Adrenal gland (tissue), 12 donors: ENCODE measurements around the gene NTSR2. TPM values are rescaled to one million over a fixed set of nuclear protein-coding genes. Genes with fewer than 3 reads are reported as not detected.

Experiments
- DNase-seq, 7 donors: peaks; one replicate each; pipeline ENCODE4 v3.0.0-alpha.2; 2019 to 2020
- H3K27ac ChIP-seq, 5 donors: fragments of 200-600 bp; sonication (generic) in 4 of 5; 1 replicate in 3 of 5; 2 replicates in 2 of 5; pipeline versions ENCODE4 v1.5.1 to v1.8.0; 2016 to 2020; ENCODE audit warnings: mild to moderate bottlenecking in 1 of 5
- H3K27me3 ChIP-seq: fragments of 200-600 bp; 2 replicates; pipeline ENCODE4 v1.8.0; 2021
- H3K36me3 ChIP-seq, 2 donors: fragments of 200-600 bp; replicated peaks in 1 of 2; 1 replicate in 1 of 2; 2 replicates in 1 of 2; pipeline versions ENCODE4 v1.5.1 to v1.8.0; 2018 to 2022
- H3K4me1 ChIP-seq, 2 donors: fragments of 200-600 bp; replicated peaks in 1 of 2; 1 replicate in 1 of 2; 2 replicates in 1 of 2; pipeline versions ENCODE4 v1.5.1 to v1.8.0; 2018 to 2021
- H3K4me3 ChIP-seq, 4 donors: fragments of 200-600 bp; sonication (generic) in 3 of 4; one replicate each; pipeline ENCODE4 v1.5.1; 2016 to 2018
- H3K9me3 ChIP-seq, 3 donors: fragments of 200-600 bp; sonication (generic) in 1 of 3; replicated peaks in 1 of 3; 1 replicate in 2 of 3; 2 replicates in 1 of 3; pipeline versions ENCODE4 v1.5.1 to v1.8.0; 2016 to 2021
- CTCF ChIP-seq, 6 experiments: fragments of 450-650 bp in 4 of 6; fragments of 200-600 bp in 2 of 6; sonication (generic) in 1 of 6; IDR thresholded peaks; 1 replicate in 5 of 6; 2 replicates in 1 of 6; pipeline versions ENCODE4 v1.5.1 to v1.8.0; 2016 to 2021; ENCODE audit warnings: antibody characterized with exemption in 6 of 6, mild to moderate bottlenecking in 2 of 6, moderate library complexity in 1 of 6
- POLR2A ChIP-seq, 2 donors: fragments of 450-650 bp; IDR thresholded peaks; one replicate each; pipeline ENCODE4 v1.6.1; 2017; ENCODE audit warnings: antibody characterized with exemption in 2 of 2, mild to moderate bottlenecking in 2 of 2, moderate library complexity in 1 of 2
- WGBS, 4 donors: extraction: QIAGEN DNeasy Blood & Tissue Kit in 2 of 4; methylation state at CpG; one replicate each; pipeline versions ENCODE4 v1.1.5 to v1.1.7; 2013 to 2017; 5-methylcytosine and 5-hydroxymethylcytosine counted together
- intact Hi-C, 2 donors: fragments of 100-400 bp; cut with DNase I; formaldehyde crosslinking; loops; one replicate each; pipeline versions ENCODE4 v1.14.1 to v1.15.0; 2022 to 2023
- polyA plus RNA-seq, 3 donors: library from polyadenylated mRNA; stranded (reverse); fragments of 200-250 nt in 2 of 3; fragments of 350-450 nt in 1 of 3; fragmentation: Illumina TruSeq in 1 of 3; extraction: RNeasy Lipid Tissue Mini Kit (QIAGEN cat#74804) in 1 of 3; gene quantifications; one replicate each; pipeline ENCODE4 v1.2.3, GENCODE V29; 2013 to 2014
- total RNA-seq, 9 donors: library from RNA; depleted of rRNA in 4 of 9; stranded (reverse); fragments of >200 nt in 4 of 9; fragments of 120-200 nt in 1 of 9; fragmentation: NEBNext Ultra II Directional in 1 of 9; extraction: Animal tissue kit (Norgen Biotek cat#: 25700) in 1 of 9; gene quantifications; one replicate each; pipeline versions ENCODE4 v1.1.0 to v1.2.4, GENCODE V29; 2013 to 2023
- donor health status: healthy with polysubstance abuse.
- donor health status: Bipolar disorder and iron deficiency.
- donor health status: DM: yes; HTN: yes; CAD: no.
- donor health status: DM: no; HTN: no; CAD: no.
- donor health status: DM: no; HTN: no; CAD: no.
- donor health status: DM: yes; HTN: yes; CAD: no.

The NTSR2 gene
- total and polyA plus RNA-seq, 12 donors: 0.06 to 10.3 (median 1.1) TPM

GRCh38 chr2:11631462-11631861, 38.5 kb downstream of the NTSR2 start:
- 84 to 95% (median 94%) methylated on average over 7 of the region's 7 CpGs for WGBS, 4 donors
- TF ChIP-seq CTCF (IDR thresholded peaks at IDR 0.05): no peak
- TF ChIP-seq POLR2A (IDR thresholded peaks at IDR 0.05): no peak

GRCh38 chr2:11630855-11631254, 39.1 kb downstream of the NTSR2 start:
- WGBS, 4 donors: 86 to 94% (median 92%) methylated on average over 4 of the region's 4 CpGs
- Histone ChIP-seq H3K4me3 (no peak overlapping the region), H3K27ac (no peak overlapping the region), H3K36me3 (no peaks in the 10 kb centered on the region), H3K27me3 (no peaks in the 10 kb centered on the region), H3K4me1 (no peaks in the 10 kb centered on the region), H3K9me3 (no peaks in the 10 kb centered on the region)
- DNase-seq: no peak
- intact Hi-C loops: no loop called here
- TF ChIP-seq POLR2A (IDR thresholded peaks at IDR 0.05) (no peak), CTCF (IDR thresholded peaks at IDR 0.05) (no peak)

More at GRCh38 chr2:11631462-11631861, 38.5 kb downstream of the NTSR2 start:
- DNase-seq: no peak
- Histone ChIP-seq H3K9me3 (no peaks in the 10 kb centered on the region), H3K27me3 (no peaks in the 10 kb centered on the region), H3K4me1 (no peaks in the 10 kb centered on the region), H3K36me3 (no peaks in the 10 kb centered on the region), H3K4me3 (no peak overlapping the region), H3K27ac (no peak overlapping the region)
- intact Hi-C loops: no loop called here

GRCh38 chr2:11629851-11630250, 40.1 kb downstream of the NTSR2 start:
- no peaks in the 10 kb centered on the region for H3K27me3 ChIP-seq
- H3K27ac ChIP-seq: no peak overlapping the region
- H3K4me1 ChIP-seq: no peaks in the 10 kb centered on the region
- H3K36me3 ChIP-seq: no peaks in the 10 kb centered on the region
- DNase-seq: no peak
- no peak for TF ChIP-seq CTCF (IDR thresholded peaks at IDR 0.05)
- TF ChIP-seq POLR2A (IDR thresholded peaks at IDR 0.05): no peak
- H3K9me3 ChIP-seq: no peaks in the 10 kb centered on the region
- intact Hi-C loops: no loop called here
- H3K4me3 ChIP-seq: no peak overlapping the region
- 85 to 90% (median 89%) methylated on average over 9 to 11 of the region's 11 CpGs for WGBS, 4 donors

- H3K9me3 ChIP-seq: no peaks in the 10 kb centered on the region
- 83 to 89% (median 86%) methylated on average over 11 of the region's 11 CpGs for WGBS, 4 donors
Observed at GRCh38 chr2:11629215-11629614, 40.8 kb downstream of the NTSR2 start.

More at GRCh38 chr2:11629215-11629614, 40.8 kb downstream of the NTSR2 start:
- intact Hi-C loops: no loop called here
- no peak overlapping the region for H3K4me3 ChIP-seq
- no peak overlapping the region for H3K27ac ChIP-seq
- H3K4me1 ChIP-seq: no peaks in the 10 kb centered on the region
- no peaks in the 10 kb centered on the region for H3K36me3 ChIP-seq
- no peaks in the 10 kb centered on the region for H3K27me3 ChIP-seq
- TF ChIP-seq POLR2A (IDR thresholded peaks at IDR 0.05) (no peak), CTCF (IDR thresholded peaks at IDR 0.05) (no peak)
- DNase-seq: no peak
